Measurements from ENCODE around the gene FOXD2. TPM values are rescaled to one million over a fixed set of nuclear protein-coding genes. Genes with fewer than 3 reads are reported as not detected.

The FOXD2 gene
- total and polyA plus RNA-seq, 2 of the 4 experiments (the other 2 are of a cell fraction) = under 0.01 to 0.03 TPM

- ChIA-PET CTCF (no interaction called here), POLR2A (ENCODE audit: unreplicated experiment) (no interaction called here)
- Histone ChIP-seq H2BK5ac (ENCODE audit: low read depth, low read length, poor library complexity, severe bottlenecking) (no peak overlapping the region), H3K56ac (ENCODE audit: extremely low read depth, insufficient read depth, low read length) (no peak overlapping the region), H4K20me1 (ENCODE audit: insufficient read depth, low read length) (no peaks in the 10 kb centered on the region), H3K36me3 (ENCODE audit: control insufficient read depth, insufficient read depth, low read length) (no peaks in the 10 kb centered on the region), H2AK5ac (ENCODE audit: low read depth, low read length) (no peak overlapping the region), H2BK15ac (ENCODE audit: low read depth, low read length) (no peak overlapping the region), H3K9me1 (ENCODE audit: insufficient read depth, low read length) (no peaks in the 10 kb centered on the region), H3K18ac (ENCODE audit: low read depth, low read length) (no peak overlapping the region), H4K5ac (ENCODE audit: low read depth, low read length) (no peak overlapping the region), H3K14ac (replicated peaks; ENCODE audit: low read depth, low read length) (no peak overlapping the region), H3K27ac (ENCODE audit: insufficient read depth, low read length) (no peak overlapping the region), H2AK9ac (replicated peaks; ENCODE audit: low read depth, low read length, poor library complexity) (no peak overlapping the region), H3K4me2 (ENCODE audit: low read depth, low read length) (no peak overlapping the region), H3K4ac (ENCODE audit: low read depth, low read length) (no peak overlapping the region), H3K4me1 (ENCODE audit: control insufficient read depth, insufficient read depth, low read length) (no peaks in the 10 kb centered on the region), H3K27me3 (ENCODE audit: control insufficient read depth, insufficient read depth, low read length) (peaks cover 6% of the 10 kb centered on the region; the same call in 1 of the 2 replicates), H3K4me3 (ENCODE audit: insufficient read depth, low read depth, low read length) (no peak overlapping the region), H4K8ac (ENCODE audit: low read depth in 2 of 2, low read length in 2 of 2) (no peak overlapping the region), H3K23ac (ENCODE audit: low read depth, low read length) (no peak overlapping the region), H4K91ac (ENCODE audit: insufficient read depth, low read depth, low read length) (no peak overlapping the region), H2BK20ac (ENCODE audit: low read depth, low read length) (no peak overlapping the region), H3K9ac (ENCODE audit: low read depth, low read length) (no peak overlapping the region), H2BK120ac (ENCODE audit: low read depth, low read length) (no peak overlapping the region), H3K9me3 (ENCODE audit: control insufficient read depth, insufficient read depth, low read length) (no peaks in the 10 kb centered on the region), H3K79me1 (ENCODE audit: low read depth in 1 of 2, low read length in 2 of 2) (no peaks in the 10 kb centered on the region), H2AFZ (replicated peaks; ENCODE audit: low read length, poor library complexity) (no peak overlapping the region)
- no CpG with 5 or more reads among the region's 3 CpGs for WGBS, 2 experiments (ENCODE audit: extremely low coverage in 2 of 2, insufficient read length in 1 of 2)
- ATAC-seq (ENCODE audit: low read depth) (no peak), DNase-seq (no peak)
- in situ Hi-C loops (cut with MboI; ENCODE audit: low sequenced_read_pairs) = no loop called here
- intact Hi-C loops (cut with micrococcal nuclease) = no loop called here
- BruUV-seq (replicated peaks) = no TSS peak
- TF ChIP-seq FOS (IDR thresholded peaks at IDR 0.05; ENCODE audit: low read depth, low read length) (no peak), RAD21 (IDR thresholded peaks at IDR 0.05; ENCODE audit: low read length) (no peak), MAZ (IDR thresholded peaks at IDR 0.05; ENCODE audit: borderline replicate concordance, low read depth, low read length) (no peak), NFE2L2 (IDR thresholded peaks at IDR 0.05; ENCODE audit: low read depth, low read length) (no peak), RCOR1 (IDR thresholded peaks at IDR 0.05; ENCODE audit: insufficient replicate concordance, low read length) (no peak), BHLHE40 (IDR thresholded peaks at IDR 0.05; ENCODE audit: low read depth, low read length) (no peak), SMC3 (IDR thresholded peaks at IDR 0.05; ENCODE audit: low read depth, low read length) (no peak), POLR2A (IDR thresholded peaks at IDR 0.05; ENCODE audit: low read depth, low read length) (no peak), ELK1 (IDR thresholded peaks at IDR 0.05; ENCODE audit: borderline replicate concordance, low read depth, low read length) (no peak), RFX5 (IDR thresholded peaks at IDR 0.05; ENCODE audit: low read depth, low read length) (no peak)
- dilution Hi-C loops (cut with HindIII; ENCODE audit: low sequenced_read_pairs, unreplicated experiment) = no loop called here
Observed at GRCh38 chr1:47465605-47466004, 27.8 kb downstream of the FOXD2 start.

All from IMR-90 (cell line).